Mesenchymal stem cell (in vitro differentiated cells and primary cell): ENCODE data around the gene SIRPB1.

Source experiments
- DNase-seq: peaks from one replicate; pipeline ENCODE4 v3.0.0-alpha.2; 2013
- H2AFZ ChIP-seq: one replicate; pipeline ENCODE4 v1.6.1; 2013; ENCODE audit warnings: low read depth, mild to moderate bottlenecking, control low read depth, inconsistent platforms, low read length, moderate library complexity
- H2AK5ac ChIP-seq: 2 replicates; pipeline ENCODE4 v1.6.1; 2013; ENCODE audit warnings: low read length, moderate library complexity, mild to moderate bottlenecking, inconsistent platforms; ENCODE audit not compliant: severe bottlenecking
- H2BK120ac ChIP-seq: one replicate; pipeline ENCODE4 v1.6.1; 2013; ENCODE audit warnings: low read depth, mild to moderate bottlenecking, inconsistent platforms, low read length, moderate library complexity
- H2BK12ac ChIP-seq, 2 experiments: one replicate each; pipeline ENCODE4 v1.6.1; 2013; ENCODE audit warnings: inconsistent platforms in 2 of 2, low read length in 2 of 2, mild to moderate bottlenecking in 2 of 2, moderate library complexity in 2 of 2, control low read depth in 1 of 2
- H2BK15ac ChIP-seq: one replicate; pipeline ENCODE4 v1.6.1; 2013; ENCODE audit warnings: mild to moderate bottlenecking, low read depth, inconsistent platforms; ENCODE audit not compliant: poor library complexity, severe bottlenecking
- H2BK5ac ChIP-seq: 2 replicates; pipeline ENCODE4 v1.6.1; 2013; ENCODE audit warnings: low read depth, mild to moderate bottlenecking, low read length, control low read depth, inconsistent platforms; ENCODE audit not compliant: poor library complexity, severe bottlenecking
- H3K14ac ChIP-seq, 2 experiments: one replicate each; pipeline ENCODE4 v1.6.1; 2013; ENCODE audit warnings: inconsistent platforms in 2 of 2, low read length in 2 of 2, control low read depth in 1 of 2, mild to moderate bottlenecking in 1 of 2, moderate library complexity in 1 of 2
- H3K18ac ChIP-seq, 2 experiments: one replicate each; pipeline ENCODE4 v1.6.1; 2013; ENCODE audit warnings: inconsistent platforms in 2 of 2, low read length in 2 of 2, control low read depth in 1 of 2, low read depth in 1 of 2, mild to moderate bottlenecking in 1 of 2
- H3K23ac ChIP-seq, 2 experiments: one replicate each; pipeline ENCODE4 v1.6.1; 2013; ENCODE audit warnings: inconsistent platforms in 2 of 2, low read length in 2 of 2, mild to moderate bottlenecking in 2 of 2, moderate library complexity in 2 of 2, control low read depth in 1 of 2
- H3K27ac ChIP-seq: 2 replicates; pipeline ENCODE4 v1.5.1; 2013; ENCODE audit warnings: mild to moderate bottlenecking, moderate library complexity, low read length, control low read depth, inconsistent platforms; ENCODE audit not compliant: poor library complexity, severe bottlenecking
- H3K27me3 ChIP-seq, 2 experiments: 2 replicates each; pipeline versions ENCODE4 v1.6.1 to v1.7.0; 2013; ENCODE audit warnings: low read length in 2 of 2, mild to moderate bottlenecking in 2 of 2, moderate library complexity in 2 of 2, control low read depth in 1 of 2, inconsistent platforms in 1 of 2; ENCODE audit not compliant: control insufficient read depth in 1 of 2, insufficient read depth in 1 of 2
- H3K36me3 ChIP-seq, 2 experiments: 2 replicates each; pipeline versions ENCODE4 v1.6.1 to v1.7.0; 2013; ENCODE audit warnings: low read length in 2 of 2, control low read depth in 1 of 2, inconsistent platforms in 1 of 2, low read depth in 1 of 2, mild to moderate bottlenecking in 1 of 2; ENCODE audit not compliant: insufficient read depth in 2 of 2, control insufficient read depth in 1 of 2
- H3K4ac ChIP-seq, 2 experiments: one replicate each; pipeline ENCODE4 v1.6.1; 2013; ENCODE audit warnings: inconsistent platforms in 2 of 2, low read length in 2 of 2, mild to moderate bottlenecking in 2 of 2, moderate library complexity in 2 of 2, control low read depth in 1 of 2, low read depth in 1 of 2
- H3K4me1 ChIP-seq: 2 replicates; pipeline ENCODE4 v1.6.1; 2013; ENCODE audit warnings: low read depth, low read length, control low read depth; ENCODE audit not compliant: control insufficient read depth, insufficient read depth
- H3K4me2 ChIP-seq: 2 replicates; pipeline ENCODE4 v1.6.1; 2013; ENCODE audit warnings: low read length, mild to moderate bottlenecking, inconsistent platforms; ENCODE audit not compliant: poor library complexity, severe bottlenecking
- H3K4me3 ChIP-seq, 2 experiments: 2 replicates each; pipeline versions ENCODE4 v1.5.1 to v1.7.0; 2013; ENCODE audit warnings: low read length in 2 of 2, mild to moderate bottlenecking in 2 of 2, control low read depth in 1 of 2, low read depth in 1 of 2; ENCODE audit not compliant: insufficient read depth in 1 of 2
- H3K79me1 ChIP-seq: replicated peaks from 2 replicates; pipeline ENCODE4 v1.6.1; 2013; ENCODE audit warnings: mild to moderate bottlenecking, control low read depth, low read length, inconsistent platforms; ENCODE audit not compliant: poor library complexity, severe bottlenecking
- H3K9ac ChIP-seq: 2 replicates; pipeline ENCODE4 v1.7.0; 2013; ENCODE audit warnings: mild to moderate bottlenecking, low read length, moderate library complexity
- H3K9me3 ChIP-seq: 2 replicates; pipeline ENCODE4 v1.7.0; 2013; ENCODE audit warnings: mild to moderate bottlenecking, low read length; ENCODE audit not compliant: control insufficient read depth
- H4K8ac ChIP-seq: one replicate; pipeline ENCODE4 v1.6.1; 2013; ENCODE audit warnings: inconsistent platforms, mild to moderate bottlenecking, low read length, moderate library complexity
- H4K91ac ChIP-seq: one replicate; pipeline ENCODE4 v1.6.1; 2013; ENCODE audit warnings: mild to moderate bottlenecking, low read length, inconsistent platforms
- WGBS: methylation state at CpG from one replicate; pipeline ENCODE4 v1.1.7; 2013; ENCODE audit warnings: mixed read lengths; 5-methylcytosine and 5-hydroxymethylcytosine counted together

The SIRPB1 gene

DNA sequence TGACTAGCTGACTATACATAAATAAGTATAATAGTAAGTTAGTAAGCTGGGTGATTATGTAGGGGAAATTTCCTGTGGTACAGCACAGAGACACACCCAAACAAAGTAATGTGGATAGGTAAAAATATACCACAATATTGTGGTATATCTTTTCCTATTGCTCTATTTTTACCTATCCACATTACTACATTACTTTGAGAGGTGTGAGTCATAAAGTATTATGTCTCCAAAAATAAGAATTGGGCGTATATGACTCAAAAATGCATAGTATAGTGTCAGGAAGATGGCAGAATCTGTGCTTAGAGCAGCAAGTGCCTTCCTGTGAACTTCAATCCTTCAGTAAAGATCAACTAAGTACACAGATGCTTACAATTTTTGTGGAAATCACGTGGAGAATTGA lies 40.4 kb upstream of the SIRPB1 start:
- Histone ChIP-seq H2BK120ac (no peak overlapping the region), H3K4ac (no peak overlapping the region), H3K36me3 (no peaks in the 10 kb centered on the region), H2BK15ac (no peak overlapping the region), H2AK5ac (no peak overlapping the region), H3K4me3 (no peak overlapping the region), H3K14ac (no peak overlapping the region), H3K27ac (no peak overlapping the region), H3K4me1 (peaks cover 4% of the 10 kb centered on the region), H2BK5ac (no peak overlapping the region), H3K9ac (no peak overlapping the region), H3K18ac (no peak overlapping the region), H3K9me3 (no peaks in the 10 kb centered on the region), H2AFZ (no peak overlapping the region), H4K8ac (no peak overlapping the region), H3K23ac (no peak overlapping the region), H4K91ac (no peak overlapping the region), H2BK12ac (no peak overlapping the region), H3K79me1 (no peaks in the 10 kb centered on the region), H3K27me3 (peaks cover 0 to 39% of the 10 kb centered on the region in 2 experiments), H3K4me2 (no peak overlapping the region)
- 11% methylated on average over 1 of the region's 2 CpGs for WGBS
- DNase-seq: no peak

DNA sequence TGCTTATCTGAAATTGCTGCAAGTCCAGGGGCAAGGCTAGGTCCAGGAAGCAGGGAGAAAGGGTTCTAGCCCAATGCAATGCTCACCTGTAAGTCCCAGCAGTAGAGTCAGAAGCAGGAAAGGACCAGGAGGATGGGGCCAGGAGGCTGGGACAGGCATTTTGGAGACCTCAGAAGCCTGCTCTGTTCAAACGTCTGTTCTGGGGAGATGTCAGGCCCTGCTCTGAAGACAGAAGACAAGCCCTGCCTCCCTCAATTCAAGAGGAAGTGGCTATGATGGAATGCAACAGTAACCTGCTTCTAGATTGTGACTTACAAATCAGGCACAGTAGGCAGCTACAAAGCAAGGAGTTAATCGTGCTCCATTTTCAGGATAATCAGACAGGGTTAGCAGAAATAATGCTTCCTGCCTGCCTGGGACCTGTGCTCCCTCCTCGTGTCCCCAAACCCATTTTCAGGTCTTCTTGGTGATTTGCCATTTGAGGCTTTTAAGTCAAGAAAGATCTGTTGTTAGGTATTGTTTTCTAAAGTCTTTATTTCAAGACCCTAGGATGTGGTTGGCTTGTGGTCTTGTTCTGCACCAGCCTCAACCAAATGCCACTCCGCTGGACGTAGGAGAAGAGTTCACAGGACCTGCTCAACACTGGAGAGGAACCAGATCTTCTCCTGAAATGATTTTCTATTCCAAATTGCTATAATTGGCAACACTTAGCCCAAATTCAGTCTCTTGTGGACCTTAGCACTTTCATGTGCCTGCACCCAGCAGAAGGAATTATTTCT lies 37.9 kb upstream of the SIRPB1 start, which contains the start of gene SIRPG:
TSS of gene SIRPG (minus strand) at position 224 of the 779 bp plus-strand sequence. CDS start at position 159, 65 bp downstream.
- Histone ChIP-seq H3K36me3 (no peaks in the 10 kb centered on the region), H3K14ac (no peak within 1 kb of the TSS), H3K27ac (no peak within 1 kb of the TSS), H3K4me2 (no peak within 1 kb of the TSS), H2BK5ac (no peak within 1 kb of the TSS), H2BK15ac (no peak within 1 kb of the TSS), H2AK5ac (no peak within 1 kb of the TSS), H3K4ac (no peak within 1 kb of the TSS), H4K91ac (no peak within 1 kb of the TSS), H3K4me3 (no peak within 1 kb of the TSS), H3K23ac (no peak within 1 kb of the TSS), H4K8ac (no peak within 1 kb of the TSS), H2BK12ac (no peak within 1 kb of the TSS), H3K27me3 (peaks cover 0 to 39% of the 10 kb centered on the region in 2 experiments), H3K9ac (no peak within 1 kb of the TSS), H3K9me3 (peaks cover 11% of the 10 kb centered on the region), H2BK120ac (no peak within 1 kb of the TSS), H3K4me1 (peaks cover 4% of the 10 kb centered on the region), H2AFZ (no peak within 1 kb of the TSS), H3K79me1 (no peaks in the 10 kb centered on the region), H3K18ac (no peak within 1 kb of the TSS)
- 67% methylated on average over 5 of the region's 5 CpGs for WGBS
- DNase-seq: no peak

DNA sequence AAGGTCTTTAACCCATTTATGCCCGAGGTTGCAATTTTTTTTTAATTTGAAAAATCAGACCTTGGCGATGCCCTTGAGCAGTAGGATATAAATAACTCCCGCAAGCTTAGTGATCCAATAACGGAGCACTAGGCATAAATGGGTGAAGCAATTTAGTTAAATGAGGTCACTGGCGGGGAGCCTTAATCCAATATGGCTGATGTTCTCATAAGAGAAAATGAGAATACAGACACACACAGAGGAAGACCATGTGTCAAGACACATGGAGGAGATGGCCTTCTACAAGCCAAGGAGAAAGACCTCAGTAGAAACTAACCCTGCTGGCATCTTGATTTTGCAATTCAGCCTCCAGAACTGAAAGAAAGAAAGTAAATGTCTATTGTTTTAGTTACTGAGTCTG lies 37.0 kb upstream of the SIRPB1 start:
- Histone ChIP-seq H3K4me2 (no peak overlapping the region), H2BK5ac (no peak overlapping the region), H3K79me1 (no peaks in the 10 kb centered on the region), H3K23ac (no peak overlapping the region), H3K18ac (no peak overlapping the region), H3K36me3 (no peaks in the 10 kb centered on the region), H2AFZ (no peak overlapping the region), H3K4ac (no peak overlapping the region), H4K8ac (no peak overlapping the region), H3K4me1 (peaks cover 4% of the 10 kb centered on the region), H3K4me3 (no peak overlapping the region), H2BK12ac (no peak overlapping the region), H4K91ac (no peak overlapping the region), H3K27ac (no peak overlapping the region), H3K27me3 (peaks cover 0 to 35% of the 10 kb centered on the region in 2 experiments), H2AK5ac (no peak overlapping the region), H2BK120ac (no peak overlapping the region), H2BK15ac (no peak overlapping the region), H3K9ac (no peak overlapping the region), H3K14ac (no peak overlapping the region), H3K9me3 (peaks cover 11% of the 10 kb centered on the region)
- no peak for DNase-seq
- WGBS: 84% methylated on average over 5 of the region's 5 CpGs

DNA sequence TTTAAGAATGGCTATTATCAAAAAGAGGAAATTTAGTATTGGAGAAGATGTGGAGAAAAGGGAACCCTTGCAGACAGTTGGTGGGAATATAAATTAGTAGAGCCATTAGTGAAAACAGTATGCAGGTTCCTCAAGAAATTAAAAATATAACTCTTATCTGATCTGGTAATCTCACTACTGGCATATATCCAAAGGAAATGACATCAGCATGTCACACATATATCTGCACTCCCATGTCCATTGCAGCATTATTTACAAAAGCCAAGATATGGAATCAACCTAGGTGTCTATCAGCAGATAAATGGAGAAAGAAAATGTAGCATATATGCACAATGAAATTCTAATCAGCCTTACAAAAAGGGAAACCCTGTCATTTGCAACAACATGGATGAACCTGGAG lies 35.2 kb upstream of the SIRPB1 start:
- Histone ChIP-seq H3K18ac (no peak overlapping the region), H3K9ac (no peak overlapping the region), H3K4me2 (no peak overlapping the region), H3K36me3 (no peaks in the 10 kb centered on the region), H4K8ac (no peak overlapping the region), H3K4me1 (peaks cover 4% of the 10 kb centered on the region), H2BK12ac (no peak overlapping the region), H2BK120ac (no peak overlapping the region), H3K27ac (no peak overlapping the region), H2AK5ac (no peak overlapping the region), H3K27me3 (peaks cover 0 to 36% of the 10 kb centered on the region in 2 experiments), H3K4ac (no peak overlapping the region), H3K23ac (no peak overlapping the region), H4K91ac (no peak overlapping the region), H2BK15ac (no peak overlapping the region), H2AFZ (no peak overlapping the region), H3K14ac (no peak overlapping the region), H2BK5ac (no peak overlapping the region), H3K4me3 (no peak overlapping the region), H3K9me3 (peaks cover 11% of the 10 kb centered on the region), H3K79me1 (no peaks in the 10 kb centered on the region)
- no peak for DNase-seq
